D341Med (cell line): ENCODE data around the gene KIAA1191.

ENCODE experiments used
- DNase-seq: peaks from one replicate; pipeline ENCODE4 v3.0.0; 2012; ENCODE audit warnings: low spot score

KIAA1191 gene

DNA sequence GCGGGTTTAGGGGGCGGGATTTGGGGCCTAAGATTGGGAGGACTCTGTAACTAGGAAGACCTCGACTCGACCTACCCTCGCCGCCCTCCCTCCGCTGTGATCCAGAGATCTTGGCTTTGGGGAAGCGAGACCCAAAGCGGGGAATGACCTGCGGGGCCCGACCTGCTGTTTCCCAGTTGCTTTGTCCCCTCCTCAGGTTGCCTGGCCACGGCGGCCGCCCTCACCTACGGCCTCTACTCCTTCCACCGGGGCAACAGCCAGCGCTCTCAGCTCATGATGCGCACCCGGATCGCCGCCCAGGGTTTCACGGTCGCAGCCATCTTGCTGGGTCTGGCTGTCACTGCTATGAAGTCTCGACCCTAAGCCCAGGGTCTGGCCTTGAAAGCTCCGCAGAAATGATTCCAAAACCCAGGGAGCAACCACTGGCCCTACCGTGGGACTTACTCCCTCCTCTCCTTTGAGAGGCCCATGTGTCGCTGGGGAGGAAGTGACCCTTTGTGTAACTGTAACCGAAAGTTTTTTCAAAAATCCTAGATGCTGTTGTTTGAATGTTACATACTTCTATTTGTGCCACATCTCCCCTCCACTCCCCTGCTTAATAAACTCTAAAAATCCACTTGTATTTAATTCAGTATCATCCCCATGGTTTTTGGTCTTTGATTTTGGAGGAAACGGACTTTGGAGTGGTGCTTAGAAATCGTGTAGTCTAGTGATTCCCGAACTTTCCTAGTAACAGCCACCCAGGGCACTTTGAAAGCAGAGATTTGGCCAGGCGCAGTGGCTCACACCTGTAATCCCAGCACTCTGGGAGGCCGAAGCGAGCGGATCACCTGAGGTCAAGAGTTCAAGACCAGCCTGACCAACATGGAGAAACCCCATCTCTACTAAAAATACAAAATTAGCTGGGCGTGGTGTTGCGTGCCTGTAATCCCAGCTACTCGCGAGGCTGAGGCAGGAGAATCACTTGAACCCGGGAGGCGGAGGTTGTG is 27.9 kb upstream of the KIAA1191 start:
- no peak for DNase-seq

DNA sequence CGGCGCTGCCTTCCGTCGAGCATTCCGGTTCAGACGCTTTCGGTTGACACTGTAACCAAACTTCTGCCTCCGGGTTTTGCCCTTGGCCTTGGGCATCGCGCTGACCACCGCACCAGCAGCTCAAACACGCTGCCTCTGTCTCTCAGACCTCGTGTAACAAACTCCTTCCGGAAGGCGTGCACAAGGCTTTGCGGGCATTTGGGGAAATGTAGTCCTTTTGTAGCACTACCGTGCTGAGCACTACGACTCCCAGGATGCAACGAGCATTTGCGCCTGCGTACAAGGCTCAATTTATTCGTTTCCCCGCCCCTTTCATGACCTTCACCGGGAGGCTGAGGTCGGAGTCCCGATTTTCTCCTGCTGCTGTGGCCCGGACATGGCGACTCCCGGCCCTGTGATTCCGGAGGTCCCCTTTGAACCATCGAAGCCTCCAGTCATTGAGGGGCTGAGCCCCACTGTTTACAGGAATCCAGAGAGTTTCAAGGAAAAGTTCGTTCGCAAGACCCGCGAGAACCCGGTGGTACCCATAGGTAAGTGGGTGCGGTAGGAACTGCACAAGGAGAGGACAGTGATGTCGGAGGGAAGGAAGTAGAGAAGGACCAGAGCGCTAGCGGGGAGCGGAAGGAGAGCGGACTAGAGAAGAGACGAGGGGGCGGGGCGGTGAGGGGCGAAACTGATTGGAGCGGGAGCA is 27.0 kb upstream of the KIAA1191 start, which contains the start of the genes HIGD2A and NOP16:
Gene HIGD2A (plus strand): TSS at position 308 of the 691 bp plus-strand sequence. CDS start 69 bp downstream, at position 377.
Gene NOP16 (minus strand): TSS at position 155 of the 691 bp plus-strand sequence. CDS start 59 bp downstream, at position 96.
- DNase-seq: peak; percentile 92

DNA sequence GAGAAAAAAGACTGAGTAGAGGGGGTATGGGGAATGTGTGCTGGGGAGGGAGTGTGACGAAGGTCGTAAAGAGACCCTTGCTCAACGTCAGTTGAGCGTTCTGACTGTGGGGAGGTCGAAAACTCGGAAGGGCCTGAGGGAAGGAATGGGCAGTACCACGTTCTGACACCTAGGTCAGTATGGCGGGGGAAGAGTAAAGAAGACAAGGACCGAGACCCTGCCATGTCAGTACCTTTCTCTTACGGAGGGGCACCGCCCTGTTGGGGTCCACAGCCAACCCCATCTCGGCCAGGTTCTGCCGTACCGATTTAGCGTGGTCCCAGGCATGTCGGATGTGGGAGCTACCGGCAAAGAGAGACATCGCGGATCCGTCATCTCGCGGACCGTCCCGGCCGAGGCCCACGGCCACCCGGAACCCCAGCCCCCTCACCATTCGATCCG is 26.5 kb upstream of the KIAA1191 start:
- DNase-seq: no peak

DNA sequence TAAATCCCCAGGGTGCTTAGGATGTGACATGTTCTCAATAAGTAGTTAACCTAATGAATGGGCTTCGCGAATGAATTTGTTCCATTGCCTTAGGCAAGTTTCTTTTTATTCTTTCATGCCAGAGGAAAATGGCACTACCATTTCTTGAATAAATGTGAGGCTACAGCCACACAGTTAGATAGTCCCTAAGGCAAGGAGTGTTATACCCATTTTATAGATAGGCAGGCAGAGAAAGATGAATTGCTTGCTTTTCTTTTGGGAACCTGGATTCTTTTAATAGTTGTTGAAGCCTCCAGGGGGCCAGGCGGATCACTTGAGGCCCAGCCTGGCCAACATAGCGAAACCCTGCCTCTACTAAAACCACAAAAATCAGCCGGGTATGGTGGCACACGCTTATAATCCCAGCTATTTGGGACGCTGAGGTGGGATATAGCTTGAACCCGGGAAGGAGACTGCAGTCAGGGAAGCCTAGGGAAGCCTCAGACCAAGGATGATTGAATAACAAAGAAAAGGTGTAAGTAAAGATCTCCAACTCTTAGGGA is 25.9 kb upstream of the KIAA1191 start:
- DNase-seq: no peak

DNA sequence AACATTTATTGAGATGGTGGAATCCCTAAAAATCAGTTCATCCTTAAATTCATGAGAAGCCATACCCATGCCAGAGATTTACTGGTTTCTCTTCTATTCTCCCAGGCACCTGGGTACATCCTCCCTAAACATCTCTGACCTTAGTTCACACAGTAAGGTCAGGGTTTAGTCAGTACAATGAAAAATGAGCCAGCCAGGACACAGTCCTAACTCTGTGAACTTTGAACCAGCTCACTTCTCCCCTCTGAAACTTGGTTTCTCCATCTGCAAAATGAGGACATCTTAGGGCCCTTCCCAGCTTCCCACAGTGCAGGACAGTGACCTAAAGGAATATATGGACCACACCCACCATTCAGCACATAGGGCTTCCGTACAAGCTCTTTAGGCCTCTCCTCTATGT is 24.9 kb upstream of the KIAA1191 start:
- DNase-seq: no peak

DNA sequence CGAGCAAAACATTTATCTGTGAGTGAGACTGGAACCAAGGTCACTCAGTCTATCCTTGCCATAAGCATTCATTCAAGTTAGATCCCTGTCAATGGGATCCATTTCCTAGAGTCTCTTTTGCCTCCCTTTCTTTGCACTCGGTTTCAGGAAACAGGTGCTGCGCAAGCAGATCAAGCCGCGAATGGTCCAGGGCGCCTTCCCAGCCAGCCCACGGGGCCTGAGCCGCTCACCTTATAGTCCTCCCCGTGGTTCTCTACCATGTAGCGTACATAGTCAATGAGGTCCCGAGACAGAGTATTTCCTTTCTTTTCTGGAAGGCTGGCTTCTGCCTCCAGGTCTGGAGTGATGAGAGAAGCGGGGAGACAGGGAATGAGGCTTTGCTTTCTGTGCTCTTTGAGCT is 23.4 kb upstream of the KIAA1191 start:
- DNase-seq: no peak

DNA sequence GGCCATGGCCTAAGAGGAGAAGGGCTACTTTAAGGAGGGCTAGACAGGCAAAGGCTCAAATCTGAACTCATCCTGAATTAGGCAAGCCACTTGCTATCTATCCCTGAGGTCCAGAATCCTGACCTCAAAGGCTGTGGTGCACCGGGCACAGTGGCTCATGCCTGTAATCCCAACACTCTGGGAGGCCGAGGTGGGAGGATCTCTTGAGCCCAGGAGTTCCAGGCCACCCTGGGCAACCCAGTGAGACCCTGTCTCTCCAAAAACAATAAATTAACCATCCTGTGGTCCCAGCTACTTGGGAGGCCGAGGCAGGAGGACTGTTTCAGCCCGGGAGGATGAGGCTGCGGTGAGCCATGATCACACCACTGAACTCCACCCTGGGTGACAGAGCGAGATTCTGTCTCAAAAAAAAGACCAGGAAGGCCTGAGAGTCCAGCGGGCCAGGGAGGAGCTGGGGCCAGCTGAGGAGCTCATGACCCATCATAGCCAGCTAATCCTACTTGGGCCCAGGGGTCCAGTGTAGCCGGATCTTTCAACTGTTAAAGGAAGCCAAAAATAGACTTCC is 22.9 kb upstream of the KIAA1191 start:
- DNase-seq: no peak

DNA sequence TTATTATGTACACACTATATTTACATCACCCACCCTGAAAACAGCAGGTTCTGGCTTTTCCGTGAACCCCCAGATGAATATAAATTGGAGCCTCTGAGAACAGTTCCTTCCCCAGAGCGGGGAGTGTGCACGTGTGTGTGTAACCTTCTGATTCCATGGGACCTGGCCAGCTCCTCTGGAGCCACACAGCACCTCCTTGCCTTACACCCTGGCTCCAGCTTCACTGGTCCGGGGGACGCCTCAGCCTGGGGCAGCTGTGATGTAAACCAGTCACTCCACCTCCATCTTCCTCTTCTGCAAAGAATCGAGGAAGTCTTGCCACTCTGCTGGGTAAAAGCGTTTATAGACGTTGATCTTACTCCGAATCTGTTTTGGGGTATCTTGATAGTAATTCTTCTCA is 22.4 kb upstream of the KIAA1191 start:
- no peak for DNase-seq

DNA sequence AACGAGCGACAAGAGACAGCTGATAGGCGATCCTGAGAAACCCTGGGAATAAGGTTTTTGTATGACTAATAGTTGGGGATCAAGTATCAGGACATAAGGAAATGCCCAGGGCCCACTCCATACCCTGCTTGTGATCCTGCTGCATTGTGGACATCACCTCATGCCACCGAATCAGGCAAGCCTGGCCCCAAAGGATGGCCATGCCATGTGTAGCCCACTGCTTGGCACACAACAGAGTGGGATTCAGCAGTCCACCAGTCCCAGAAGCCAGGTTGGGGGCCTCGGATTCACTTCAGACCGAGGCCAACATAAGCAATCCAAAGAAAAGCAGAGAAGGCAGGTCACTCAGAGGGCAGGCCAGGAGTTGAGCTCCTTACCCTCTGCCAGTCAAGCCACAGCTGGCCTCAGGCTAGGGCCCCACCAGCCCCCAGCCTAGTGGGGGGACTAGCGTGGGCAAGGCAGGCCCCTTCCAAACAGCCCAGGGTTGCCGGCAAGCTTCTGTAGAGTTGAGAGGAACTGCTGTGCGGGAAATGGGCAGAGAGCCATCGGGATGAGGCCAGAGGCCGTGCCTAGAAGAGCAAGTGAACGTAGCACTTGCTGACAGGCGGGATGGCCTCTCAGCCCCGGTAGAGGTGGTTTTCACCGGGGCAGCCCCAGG is 21.8 kb upstream of the KIAA1191 start:
- DNase-seq: no peak

DNA sequence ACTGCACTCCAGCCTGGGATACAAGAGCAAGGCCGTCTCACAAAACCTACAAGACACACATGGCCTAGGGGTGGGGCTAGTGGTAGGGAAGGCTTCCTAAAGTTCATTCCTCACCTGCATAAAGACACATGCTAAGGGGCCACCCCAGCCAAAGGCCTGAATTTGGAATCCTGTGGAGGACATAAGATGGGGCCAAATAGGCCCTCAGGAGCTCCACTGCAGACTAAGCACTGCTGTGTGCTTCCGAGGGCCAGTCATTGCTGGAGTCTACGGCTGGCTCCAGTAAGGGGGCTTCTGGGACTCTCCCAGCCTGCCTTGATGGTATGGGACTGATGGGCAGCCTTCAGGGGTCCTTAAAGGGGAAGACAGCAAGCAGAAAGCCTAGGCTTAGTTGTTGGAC is 21.2 kb upstream of the KIAA1191 start:
- no peak for DNase-seq

DNA sequence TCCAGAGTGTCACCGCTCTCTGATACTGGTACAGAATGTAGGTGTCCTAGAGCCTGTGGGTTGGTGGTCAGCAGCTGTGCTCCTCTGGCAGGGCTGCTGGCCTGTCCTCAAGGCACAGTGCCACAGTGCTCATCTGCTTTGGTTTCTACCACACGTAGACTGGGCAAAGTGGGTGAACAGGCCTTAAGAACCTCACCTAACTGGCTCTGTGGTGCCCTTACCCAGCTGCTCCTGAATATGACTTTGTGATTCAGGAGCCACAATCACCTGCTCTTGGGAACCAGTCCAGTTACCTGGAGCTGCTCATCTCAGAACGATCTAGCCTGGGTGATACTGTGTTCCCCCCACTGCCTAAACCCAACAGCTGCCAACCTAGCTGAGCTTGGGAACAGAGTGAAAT is 20.4 kb upstream of the KIAA1191 start:
- DNase-seq: no peak

DNA sequence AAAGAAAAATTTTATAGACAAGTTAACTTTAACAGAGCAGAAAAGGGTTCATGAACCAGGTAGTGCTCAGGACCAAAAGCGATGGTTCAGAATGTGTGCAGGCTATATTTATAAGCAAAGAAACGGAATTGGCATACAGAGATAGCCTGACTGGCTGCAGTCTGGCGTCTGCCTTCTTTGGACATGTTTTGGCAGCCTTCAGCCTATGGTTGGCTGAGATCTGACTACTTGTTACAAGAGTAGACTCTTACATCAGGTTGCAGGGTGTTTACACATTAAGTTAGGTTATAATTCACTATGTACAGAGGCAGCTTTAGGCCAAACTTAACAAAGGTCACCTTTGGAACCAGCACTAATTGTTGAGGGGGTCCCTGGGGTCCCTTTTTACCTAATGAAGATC is 19.9 kb upstream of the KIAA1191 start:
- DNase-seq: no peak

DNA sequence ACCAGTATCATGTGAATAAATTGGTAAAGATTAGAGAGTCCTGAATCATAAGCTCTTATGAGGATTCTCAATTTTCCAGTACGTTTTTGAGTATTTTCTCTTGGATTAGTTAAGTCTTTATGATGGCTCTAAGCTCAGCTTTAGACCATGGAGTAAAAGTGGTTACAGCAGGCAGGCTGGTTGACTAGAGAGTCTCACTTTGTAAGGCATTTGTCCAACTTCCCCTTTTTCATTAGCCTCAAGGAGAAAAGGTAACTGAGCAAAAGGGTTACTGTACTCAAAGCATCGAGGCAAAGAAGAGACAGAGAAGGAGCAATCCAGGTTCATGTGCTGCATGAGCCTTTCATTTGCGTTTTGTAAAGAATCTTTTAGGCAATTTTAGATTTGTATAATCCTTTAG is 18.3 kb upstream of the KIAA1191 start:
- DNase-seq: no peak

DNA sequence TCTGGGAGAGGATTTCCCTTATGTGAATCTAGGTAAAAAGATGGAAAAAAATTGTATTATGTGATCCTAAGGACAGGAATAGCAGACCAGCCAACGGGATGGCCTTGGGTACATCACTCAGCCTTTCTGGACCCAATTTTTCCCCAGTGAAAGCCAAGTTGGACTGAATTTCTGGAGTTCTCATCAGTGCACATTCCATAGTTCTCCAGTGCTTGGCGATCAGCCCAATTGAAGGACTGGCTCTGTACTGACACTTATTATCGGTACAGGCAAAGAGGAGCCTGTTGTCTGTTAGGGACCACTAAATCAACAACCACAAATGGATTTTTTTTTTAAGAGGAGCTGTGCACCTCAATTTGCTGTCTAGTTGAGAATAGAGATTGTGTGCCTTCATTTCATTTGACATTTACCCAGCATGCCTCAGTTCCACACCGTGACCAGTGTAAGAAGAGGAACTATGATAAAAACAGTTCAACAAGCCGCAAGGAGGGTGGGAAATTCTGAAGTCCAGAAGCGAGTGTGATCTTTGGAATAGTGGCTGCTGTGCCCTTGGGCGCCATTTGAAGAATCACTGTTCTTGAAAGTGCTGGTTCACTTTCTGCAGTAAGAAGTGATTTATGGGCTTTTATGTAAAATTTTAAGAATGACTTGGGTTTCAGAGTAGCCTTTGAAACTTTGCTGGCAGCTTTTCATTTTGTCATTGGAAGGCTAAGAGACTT is 11.7 kb upstream of the KIAA1191 start:
- DNase-seq: no peak

DNA sequence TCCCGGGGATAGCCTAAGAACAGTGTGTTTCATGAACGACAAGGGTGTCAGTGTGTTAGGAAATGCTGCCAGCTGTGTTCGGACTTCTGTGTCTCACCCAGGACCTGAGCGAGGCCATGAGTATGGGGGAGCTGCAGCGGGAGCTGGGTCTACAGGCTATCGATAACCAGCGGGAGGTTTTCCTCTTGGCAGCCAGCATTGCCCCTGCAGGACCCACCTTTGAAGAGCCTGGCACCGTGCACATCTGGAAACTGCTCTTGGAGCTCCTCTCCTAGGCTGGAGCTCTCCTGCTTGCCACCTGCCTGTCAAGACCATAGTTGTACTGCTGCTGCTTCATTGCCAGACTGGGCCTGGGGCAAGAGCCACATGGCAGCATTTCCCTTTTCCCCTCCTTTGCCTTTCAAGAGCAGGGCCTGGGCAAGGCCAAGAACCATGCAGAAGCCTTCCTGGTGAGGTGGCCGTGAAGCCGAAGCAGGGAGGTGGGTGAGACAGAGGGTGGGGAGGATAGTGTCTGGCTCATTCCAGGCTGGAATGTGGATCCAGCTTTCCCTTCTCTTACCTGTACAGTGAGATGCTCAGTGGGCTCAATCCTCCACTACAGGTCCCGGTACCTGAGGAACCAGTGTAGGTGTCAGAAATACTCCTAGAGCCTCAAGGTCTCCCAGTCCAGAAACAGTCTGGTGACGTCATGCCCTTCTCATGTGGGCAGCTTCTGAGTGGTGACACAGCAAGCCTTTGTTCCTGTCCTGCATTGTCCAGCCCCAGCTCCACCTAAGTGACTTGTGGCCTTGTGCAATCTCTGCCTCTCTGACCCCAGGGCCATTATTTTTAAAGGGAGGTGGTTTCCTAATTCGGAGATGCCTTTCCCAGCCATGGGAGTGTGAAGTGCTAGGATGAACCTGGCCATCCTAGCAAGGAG is 10.3 kb upstream of the KIAA1191 start:
- DNase-seq: no peak

DNA sequence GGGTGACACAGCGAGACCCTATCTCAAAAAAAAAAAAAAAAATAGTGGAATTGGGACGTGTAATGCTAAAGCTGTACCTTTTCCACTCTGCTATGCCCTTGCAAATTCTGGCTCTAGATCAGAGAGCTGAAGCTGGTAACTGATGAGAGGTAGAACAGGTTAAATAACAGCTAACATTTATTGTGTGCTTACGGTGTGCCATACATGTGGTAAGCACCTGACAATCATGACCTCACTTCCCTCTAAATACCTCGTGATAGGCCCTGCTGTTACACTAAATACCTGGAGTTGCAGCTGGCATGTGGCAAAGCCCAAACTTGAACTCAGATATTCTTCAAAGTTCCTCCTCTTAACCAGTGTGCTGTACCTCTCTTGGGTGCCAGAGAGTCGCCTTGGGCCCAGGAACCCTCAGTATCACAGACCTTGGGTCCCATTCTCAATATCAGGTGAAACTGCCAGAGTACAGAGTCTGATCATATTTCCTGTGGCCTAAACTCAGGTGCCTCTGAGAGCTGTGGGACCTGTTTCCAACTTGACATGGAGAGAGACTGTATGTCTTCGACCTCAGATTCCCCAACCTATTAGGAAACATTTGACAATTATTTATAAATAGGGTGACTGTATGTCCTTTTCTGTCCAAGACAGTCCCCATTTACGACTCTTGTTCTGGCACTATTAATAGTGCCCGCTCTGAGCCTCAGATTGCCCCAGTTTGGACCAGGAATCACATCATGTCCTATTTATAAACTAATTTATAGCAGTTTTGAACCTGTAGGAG is 8.6 kb upstream of the KIAA1191 start:
- DNase-seq: no peak

DNA sequence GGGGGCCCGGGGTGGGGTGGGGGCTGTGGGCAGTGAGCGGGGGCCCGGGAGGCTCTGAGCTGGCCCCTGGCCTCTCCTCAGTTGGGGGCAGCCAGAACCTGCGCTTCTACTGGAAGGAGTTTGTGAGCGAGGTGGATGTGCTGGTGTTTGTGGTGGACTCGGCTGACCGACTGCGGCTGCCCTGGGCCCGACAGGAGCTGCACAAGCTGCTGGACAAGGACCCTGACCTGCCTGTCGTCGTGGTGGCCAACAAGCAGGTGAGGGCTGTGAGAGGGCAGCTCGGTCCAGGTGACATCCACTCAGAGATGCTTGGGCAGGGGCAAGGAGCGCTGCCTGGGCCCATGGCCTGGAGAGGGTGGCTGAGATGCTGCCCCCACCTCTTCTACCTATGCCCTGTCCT is 7.2 kb upstream of the KIAA1191 start:
- no peak for DNase-seq

DNA sequence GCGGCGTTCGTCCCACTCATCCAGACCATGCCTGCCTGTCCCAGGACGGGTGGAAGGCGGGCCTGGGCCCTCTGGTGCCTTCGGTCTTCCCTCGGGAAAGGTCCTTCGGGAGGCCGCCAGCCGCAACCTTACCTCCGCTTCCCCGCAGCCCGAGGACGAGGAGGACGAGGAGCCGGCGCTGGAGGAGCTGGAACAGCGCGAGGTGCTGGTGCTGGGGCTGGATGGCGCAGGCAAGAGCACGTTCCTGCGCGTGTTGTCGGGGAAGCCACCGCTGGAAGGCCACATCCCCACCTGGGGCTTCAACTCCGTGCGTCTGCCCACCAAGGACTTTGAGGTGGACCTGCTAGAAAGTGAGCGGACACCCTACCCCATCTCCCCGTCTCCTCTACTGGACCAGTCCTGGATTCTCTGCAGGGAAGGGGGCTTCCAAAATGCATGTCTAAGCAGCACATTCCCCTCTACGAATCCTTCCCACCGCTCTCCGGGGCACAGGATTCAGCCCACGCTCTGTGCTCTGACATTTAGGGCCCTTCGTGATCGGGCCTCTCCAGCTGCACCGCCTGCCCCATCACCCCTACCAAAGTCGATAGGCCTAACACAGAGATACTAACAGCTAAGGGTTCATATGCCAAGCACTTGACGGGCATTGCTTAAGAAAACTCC is 4.8 kb upstream of the KIAA1191 start:
- no peak for DNase-seq
